Medulla oblongata (tissue), 1 donor: ENCODE measurements around the gene HCFC1R1.

Source experiments
- DNase-seq: peaks from one replicate; pipeline ENCODE4 v3.0.0-alpha.2; 2015; ENCODE audit errors: extremely low spot score

HCFC1R1 gene

DNA sequence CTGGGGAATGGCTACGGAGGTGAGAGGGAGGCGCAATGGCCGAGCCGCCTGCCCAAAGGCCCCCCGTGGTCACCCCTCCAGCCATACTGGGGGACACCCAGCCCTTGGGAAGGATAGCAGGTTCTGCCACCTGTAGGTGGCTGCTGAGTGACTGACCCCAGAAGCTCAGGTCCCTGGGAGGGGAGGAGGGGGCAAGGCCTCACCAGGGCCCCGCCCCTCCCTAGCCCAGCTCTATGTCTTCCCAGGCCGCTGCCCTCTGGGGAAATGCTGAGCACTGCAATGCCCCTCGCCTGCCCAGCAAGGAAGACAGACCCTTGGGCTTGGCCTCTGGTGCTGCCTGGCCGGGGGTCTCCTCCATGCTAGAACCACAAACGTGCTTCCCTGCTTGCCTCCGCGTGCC is 22.4 kb downstream of the HCFC1R1 start:
- DNase-seq: no peak

DNA sequence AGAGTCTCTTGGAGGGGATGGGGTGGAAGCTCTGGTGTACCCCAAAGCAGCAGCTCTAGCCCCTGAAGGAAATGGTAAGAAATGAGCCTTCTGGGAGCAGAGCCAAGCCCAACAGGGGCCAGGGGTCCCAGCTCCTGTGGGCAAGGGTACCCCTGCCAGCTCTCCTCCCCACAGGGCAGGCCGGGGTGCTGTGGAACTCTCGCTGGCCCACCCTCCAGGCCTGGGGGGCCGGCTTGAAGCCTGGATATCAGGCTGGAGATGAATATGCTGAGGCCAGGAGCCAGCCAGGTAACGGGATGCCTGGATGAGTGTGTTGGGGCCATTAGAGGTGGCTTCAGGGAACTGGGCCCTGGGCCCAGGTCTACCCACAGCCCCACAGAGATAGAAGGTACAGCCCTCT is 23.2 kb downstream of the HCFC1R1 start:
- DNase-seq: no peak

DNA sequence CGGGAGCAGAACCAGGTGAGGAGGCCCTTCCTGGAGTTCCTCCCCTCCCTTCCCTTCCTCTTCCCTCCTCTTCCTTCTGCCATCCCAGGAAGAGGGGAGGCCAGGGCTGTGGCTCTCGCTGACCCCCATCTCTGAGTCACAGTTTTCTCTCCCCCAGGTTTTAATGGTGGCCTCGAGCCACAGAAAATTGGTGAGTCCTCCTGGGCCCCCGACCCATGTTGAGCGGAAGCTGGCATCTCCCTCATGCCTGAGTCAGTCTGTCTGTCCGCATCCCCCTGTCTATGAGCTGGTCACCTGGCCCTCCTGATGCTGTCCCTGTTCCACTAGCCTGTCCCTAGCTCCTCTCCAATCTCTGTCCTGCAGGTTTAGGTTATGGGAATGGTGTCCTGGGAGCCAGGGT is 23.8 kb downstream of the HCFC1R1 start:
- DNase-seq: no peak

DNA sequence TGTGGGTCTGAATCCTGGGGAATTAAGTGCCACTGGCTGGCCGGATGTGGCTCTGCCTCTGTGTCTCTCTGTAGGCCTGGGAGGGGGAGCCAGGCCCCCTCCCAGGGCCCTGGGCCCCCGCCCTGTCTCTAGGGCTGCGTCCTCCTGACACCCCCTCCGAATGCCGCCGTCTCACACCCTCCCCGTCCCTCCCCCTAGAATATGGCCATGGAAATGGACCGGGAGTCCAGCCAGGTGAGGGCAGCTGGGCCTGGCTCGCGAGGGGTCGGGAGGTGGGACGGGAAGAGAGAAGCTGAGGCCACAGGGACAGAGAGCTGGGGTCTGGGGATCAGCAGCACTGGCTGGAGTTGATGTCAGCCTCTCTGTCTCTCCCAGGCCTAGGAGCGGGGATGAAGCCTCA is 27.4 kb downstream of the HCFC1R1 start:
- no peak for DNase-seq

DNA sequence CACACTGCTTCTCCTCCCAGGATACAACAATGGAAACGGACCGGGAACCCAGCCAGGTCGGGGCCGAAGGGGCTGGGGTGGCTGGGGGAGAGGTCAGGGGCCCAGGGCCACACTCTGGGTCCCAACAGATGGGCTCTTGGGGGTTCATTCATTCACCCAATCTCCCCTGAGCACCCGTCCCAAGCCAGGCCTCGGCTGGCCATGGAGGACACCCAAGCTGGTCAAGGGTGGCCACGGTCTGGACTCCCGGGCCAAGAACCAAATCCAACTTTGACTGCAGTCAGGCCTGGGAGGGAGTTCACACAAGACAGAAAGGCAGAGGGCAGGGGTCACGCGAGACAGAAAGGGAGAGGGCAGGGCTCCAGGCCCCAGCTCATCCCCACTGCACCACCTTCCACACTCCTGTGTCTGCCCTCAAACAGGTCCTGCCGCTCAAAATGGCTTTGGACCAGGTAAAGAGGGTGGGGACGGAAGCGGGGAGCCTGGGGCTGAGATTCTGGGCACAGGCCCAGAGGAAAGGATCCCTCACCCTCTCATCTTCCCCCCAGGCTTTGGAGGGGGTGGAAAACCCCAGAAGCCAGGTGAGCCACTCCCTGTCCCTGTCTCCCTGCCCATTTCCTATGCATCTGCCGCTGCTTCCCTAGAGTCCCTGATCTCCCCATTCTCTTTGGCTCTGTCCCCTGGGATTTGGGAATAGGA is 31.2 kb downstream of the HCFC1R1 start:
- DNase-seq: no peak

DNA sequence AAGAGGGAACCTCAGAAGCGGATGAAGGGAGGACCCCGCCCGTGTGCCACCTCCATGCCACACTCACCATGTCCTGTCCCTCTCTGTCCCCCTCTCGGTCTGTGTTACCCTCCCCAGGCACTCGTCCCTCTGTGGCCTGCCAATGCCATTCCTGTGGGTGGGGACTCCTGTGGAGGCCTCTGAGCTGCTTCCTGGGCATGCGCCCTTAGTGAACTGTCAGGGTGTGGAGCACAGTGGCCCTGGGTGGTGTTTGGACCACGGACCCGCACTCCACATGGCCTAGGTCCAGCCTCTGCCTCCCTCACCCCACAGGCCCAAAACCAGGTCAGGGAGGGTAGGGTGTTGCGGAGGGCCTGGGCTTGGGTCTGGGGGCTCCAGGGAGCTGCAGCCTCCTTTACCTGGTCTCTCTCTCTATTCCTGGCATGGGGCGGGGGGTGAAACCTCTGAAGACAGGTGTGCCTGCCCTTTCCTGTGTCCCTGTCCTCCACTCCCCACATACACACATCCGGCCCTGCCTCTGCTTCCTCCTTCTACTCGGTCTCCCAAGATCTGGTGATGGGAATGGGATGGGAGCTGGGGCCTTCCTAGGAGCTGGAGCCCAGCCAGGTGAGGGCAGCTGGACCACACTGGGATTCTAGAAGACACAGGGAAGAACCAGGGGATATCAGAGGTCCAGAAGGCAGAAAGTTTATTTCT is 32.0 kb downstream of the HCFC1R1 start:
- DNase-seq: no peak

DNA sequence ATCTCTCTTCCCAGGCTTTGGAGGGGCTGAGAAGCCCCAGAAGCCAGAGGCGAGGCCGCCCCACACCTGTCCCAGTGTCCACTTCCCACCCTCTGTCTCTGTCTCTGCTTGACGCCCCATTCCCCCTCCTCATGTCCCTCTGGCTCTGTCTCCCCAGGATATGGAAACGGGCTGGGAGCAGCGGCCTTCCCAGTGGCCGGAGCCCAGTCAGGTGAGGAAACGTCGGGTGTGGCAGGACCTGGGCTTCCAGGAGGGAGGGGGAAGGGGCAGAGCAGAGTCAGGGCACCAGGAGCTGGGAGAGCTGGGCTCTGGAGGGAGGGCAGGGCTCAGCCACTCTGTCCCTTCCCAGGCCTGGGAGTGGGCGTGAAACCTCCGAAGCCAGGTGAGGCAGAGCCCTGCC is 32.9 kb downstream of the HCFC1R1 start:
- no peak for DNase-seq

DNA sequence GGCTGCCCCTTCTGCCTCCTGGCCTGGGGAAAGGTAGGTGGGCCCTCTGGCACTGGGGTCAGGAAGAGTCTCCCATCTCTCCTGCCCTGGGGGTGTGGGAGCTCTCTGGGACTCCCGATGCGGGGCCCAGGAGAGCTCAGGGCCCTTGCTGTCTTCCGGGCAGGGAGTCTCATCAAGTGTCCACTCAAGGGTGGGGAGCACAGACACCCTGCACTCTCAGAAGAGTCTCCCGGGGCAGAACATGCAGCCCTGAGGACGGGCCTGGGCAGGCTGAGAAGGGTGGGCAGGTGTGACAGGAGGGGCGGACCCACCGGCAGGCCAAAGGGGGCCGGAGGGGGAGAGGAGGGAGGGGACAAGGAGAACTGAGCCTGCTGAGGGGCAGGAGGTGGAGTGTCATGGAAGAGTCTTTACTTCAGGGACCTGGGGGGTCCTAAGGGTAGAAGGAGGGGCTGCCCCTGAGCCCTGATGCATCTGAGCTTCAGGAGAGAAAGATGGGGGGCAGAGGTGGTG is 35.1 kb downstream of the HCFC1R1 start:
- DNase-seq: no peak

DNA sequence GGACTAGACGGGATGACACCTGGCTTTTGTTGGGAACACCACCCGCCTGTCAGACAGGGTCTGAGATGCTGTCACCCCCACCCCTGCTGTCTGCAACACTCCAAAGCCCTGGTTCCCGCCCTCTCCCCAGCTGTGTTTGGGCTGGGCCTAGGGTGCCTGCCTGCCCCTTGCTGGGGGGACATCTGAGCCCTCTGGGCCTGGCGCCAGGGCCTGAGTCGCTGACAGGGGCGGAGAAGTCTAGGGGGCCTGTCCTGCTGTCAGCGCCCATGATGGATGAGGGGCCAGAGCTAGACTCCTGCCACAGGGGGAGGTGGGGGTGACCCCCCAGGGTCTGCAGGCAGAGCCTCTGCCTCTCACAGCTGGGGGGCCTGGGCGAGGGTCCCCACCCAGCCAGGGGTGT is 35.9 kb downstream of the HCFC1R1 start:
- no peak for DNase-seq

DNA sequence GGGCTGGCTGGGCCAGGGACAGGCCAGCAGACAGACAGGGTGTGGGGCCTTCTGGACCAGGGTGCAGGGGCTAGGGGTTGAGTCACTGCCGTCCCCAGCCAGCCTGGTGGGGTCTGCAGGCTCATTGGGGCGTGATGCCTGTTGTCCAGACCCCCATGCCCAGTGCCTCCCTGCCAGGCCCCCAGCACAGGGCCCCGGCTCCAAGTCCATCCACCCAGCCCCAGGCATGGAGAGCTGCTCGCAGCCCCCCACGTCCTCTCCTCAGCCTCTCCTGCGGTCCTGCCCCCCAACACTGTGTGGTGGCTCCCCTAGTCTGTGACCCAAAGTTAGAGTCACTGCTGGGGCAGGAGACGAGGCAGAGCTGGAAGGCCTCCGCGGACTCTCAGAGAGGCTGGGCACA is 36.5 kb downstream of the HCFC1R1 start:
- DNase-seq: no peak

DNA sequence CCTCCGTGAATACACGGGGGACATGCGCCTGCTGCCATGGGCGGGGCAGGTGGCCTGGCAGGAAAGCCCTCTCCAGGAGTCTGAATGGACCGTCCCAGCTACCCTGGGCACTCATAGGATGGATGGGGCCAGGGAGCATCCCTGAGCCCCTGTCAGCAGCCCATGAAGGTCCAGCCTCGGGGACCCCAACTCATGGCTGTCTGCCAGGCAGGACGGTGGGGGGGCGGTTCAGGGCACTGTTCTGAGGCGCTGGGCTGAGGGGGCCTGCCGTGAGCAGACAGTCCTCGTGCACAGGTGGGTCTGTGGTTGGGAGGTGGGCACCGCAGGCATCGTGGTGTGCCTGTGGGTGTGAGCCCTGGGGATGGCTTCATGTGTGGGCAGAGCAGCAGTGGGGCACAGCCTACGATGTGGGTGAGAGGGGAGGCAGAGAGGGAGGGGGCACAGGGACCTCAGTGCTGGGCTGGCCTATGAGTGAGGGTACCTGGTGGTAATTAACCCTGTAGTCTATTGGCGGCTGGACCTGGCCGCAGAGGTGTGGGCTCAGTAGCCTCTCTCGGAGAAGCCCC is 37.0 kb downstream of the HCFC1R1 start:
- no peak for DNase-seq

DNA sequence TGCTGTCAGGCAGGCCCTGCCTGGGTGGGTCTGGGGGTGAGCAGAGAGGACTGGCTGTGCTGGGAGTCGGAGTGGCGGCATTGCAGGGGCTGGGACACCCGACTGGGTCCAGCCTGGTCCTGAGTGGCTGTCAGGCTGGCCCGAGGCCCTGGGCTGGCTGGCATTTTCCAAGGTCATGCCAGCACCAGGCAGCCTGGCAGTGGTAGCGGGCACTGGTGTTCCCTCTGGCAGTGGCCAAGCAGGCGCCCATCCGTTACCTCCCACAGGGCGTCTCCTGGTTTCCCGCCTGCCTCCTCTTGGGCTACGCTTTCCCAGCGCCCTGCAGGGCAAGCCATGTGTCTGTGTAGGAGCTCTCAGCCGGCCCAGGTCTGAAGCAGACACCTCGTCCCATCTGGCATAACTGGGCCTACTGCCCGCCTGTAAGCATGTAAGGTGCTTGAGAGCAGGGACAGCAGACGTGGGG is 37.8 kb downstream of the HCFC1R1 start:
- DNase-seq: no peak

DNA sequence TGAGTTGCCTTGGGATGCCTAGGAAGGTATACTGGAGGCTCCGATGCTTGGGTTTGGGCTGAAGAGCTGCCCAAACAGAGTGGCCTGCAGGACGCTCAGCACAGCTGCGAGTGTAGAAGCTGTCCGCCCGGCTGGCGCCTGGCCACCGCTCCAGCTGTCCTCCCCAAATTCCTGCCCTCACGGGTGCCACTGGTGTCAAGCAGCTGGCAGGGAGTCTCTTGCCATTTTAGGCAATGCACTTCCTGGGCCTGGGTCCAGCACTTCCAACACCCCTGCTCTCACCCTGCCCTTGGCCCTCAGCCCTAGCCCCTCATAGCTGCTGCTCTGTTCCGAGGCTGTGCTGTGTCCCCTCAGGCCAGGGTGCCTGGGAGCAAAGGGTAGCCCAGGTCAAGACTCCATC is 38.3 kb downstream of the HCFC1R1 start:
- no peak for DNase-seq

DNA sequence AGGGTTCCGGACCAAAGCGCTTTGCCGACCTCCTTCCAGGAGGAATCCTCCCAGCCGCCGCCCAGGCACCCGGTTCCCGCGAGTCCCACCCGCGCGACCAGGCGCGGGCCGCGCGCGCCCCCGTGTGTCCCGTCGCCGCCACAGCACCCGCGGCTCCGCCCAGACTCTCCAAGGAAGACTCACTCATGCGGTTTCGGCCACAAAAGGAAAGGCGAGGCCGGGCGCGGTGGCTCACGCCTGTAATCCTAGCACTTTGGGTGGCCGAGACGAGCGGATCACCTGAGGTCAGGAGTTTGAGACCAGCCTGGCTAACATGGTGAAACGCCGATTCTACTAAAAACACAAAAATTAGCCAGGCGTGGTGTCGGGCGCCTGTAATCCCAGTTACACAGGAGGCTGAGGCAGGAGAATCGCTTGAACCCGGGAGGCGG is 40.0 kb downstream of the HCFC1R1 start:
- peak; percentile 85 for DNase-seq

DNA sequence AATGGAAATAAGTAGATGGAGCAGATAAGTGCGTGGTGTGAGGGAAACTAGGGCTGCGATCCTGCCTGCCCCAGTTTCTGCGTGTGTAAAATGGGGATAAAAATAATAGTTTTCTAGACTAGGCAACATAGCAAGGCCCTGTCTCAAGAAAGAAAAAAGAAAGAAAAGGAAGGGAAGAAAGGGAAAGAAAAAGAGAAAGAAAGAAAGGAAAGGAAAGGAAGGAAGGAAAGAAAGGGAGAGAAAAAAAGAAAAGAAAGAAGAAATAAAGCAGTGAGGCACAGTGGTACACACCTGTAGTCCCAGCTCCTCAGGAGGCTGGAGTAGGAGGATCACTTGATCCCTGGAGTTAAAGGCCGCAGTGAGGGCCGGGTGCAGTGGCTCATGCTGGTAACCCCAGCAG is 41.3 kb downstream of the HCFC1R1 start:
- DNase-seq: no peak

DNA sequence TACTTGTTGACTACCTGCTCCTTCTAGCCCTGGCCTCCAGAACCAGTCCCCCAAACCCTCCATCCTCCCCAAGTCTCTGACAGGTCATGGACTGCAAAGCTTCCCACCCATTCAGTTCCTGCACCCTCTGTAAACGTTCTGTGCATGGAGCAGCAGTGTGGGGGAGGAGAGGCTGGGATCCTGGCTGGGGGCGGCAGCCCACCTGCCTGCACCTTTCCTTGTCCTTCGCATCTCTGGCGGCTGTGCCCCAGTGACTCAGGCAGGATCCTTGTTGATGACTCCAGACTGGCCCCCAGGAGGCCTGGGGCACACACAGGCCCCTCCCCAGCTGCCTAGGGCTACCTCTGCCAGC is 41.9 kb downstream of the HCFC1R1 start:
- no peak for DNase-seq

DNA sequence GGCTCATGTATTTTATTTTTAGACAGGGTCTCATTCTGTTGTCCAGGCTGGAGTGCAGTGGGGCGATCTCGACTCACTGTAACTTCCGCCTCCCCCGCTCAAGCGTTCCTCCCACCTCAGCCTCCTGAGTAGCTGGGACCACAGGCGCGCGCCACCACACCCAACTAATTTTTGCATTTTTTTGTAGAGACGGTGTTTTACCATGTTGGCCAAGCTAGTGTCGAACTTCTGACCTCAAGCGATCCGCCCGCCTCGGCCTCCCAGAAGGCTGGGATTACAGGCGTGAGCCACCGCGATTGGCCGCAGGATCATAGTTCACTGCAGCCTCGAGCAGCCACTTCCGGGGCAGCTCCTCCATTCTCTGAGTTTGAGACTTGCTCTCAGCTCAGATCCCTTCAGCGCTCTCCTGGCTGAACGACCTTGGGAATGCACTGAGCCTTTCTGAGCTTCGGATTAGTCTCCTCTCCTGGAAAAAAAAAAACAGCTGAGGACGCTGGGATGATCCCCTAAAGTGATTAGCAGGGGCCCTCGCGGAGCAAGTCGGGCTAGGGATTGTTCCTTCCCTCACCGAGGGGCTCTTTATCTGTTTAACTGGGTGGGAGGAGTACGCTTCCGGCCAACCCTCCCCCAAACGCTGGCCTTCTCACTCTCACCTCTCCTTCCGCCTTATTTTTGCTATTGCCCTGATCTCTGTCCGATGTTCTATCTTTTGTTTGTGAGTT is 42.4 kb downstream of the HCFC1R1 start:
- DNase-seq: no peak

DNA sequence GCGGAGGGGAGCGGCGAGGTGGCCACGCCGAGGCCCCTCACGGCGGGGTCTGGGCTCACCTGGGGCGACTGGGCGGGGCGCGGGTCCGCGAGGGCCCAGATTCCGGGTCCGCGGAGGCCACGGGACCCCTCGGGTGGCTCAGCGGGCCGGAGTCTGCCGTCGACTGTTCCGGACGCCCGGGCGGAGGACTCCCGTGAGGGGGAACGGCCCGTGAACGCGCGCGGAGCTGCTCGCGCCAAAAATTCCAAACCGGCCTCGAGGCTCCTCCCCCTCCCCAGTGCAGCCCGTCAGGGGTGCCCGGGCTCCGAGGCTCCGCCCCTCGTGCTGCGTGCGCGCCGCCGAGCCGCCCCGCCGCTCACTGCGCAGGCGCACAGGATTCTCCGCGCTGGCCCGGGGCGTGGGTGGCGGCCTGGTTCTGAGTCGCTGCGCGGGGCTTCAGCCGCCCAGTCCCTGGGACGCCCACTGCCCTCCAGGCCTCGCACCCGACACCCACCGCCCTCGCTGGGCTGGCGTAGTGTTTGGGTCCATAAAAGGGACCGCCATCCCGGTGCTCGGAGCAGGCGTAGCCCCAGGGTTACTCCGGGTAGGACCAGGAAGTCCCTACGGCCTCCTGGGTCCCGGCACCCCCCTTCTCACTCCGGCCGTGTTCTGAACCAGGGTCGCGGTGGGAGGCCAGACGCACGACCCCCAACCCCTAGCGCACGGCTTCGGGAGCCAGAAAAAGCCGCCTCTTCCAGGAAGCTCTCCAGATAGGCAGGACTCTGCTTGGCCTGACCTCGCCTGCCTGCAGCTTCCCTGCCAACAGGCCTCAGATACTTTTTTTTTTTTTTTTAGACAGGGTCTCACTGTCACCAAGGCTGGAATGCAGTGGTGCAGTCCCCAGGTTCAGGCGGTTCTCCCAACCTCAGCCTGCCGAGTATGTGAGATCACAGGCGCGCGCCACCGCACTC is 43.2 kb downstream of the HCFC1R1 start, which contains the start of gene PKMYT1:
PKMYT1 (minus strand) TSS at position 220 of the 950 bp plus-strand sequence. CDS start 789 bp downstream, outside the sequence.
- peak; percentile 92 for DNase-seq

DNA sequence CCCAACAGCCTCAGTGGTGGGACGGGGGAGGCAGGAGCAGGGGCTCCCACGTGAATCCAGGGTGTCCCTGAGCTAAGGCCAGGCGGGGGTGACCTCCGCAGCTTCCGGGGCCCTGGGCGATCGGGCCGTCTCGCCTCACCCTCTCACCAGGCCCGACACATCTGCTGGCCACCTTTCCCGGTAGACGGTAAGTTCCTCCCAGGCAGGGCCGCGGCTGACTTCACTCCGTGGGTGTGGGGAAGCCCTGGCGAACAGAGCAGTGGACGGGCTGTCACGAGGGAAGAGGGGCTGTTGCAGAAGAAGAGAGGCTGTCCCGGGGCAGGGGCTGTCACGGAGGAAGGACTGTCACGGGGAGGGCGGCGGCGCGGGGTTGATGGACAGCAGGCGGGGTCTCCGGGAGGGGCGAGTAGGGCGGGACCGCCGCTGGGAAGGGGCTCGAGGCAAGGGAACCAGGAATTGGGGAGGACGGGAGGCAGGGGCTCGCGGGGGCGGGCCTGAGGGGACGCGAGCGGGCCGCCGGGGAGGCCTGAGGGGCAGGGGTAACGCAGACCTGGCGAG is 44.0 kb downstream of the HCFC1R1 start:
- no peak for DNase-seq

DNA sequence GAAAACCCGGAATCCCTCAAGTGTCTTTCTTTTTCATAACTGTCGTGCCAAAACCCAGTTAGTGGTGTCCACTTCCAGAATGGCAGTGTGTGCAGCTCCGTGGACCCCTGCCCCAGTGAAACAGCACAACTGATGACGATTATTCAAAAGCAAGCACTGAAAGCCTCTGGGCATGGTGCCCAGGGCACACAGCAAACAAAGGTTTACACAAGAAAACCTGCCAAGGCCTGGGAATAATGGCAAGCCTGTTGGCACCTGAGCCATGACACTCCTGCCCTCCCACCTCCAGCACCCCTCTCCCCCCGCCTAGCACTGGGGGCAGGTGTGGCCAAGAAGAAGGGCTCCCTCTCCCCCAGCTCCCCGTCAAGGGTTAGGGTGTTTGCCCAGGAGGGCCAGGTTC is 46.3 kb downstream of the HCFC1R1 start:
- peak; percentile 57 for DNase-seq

DNA sequence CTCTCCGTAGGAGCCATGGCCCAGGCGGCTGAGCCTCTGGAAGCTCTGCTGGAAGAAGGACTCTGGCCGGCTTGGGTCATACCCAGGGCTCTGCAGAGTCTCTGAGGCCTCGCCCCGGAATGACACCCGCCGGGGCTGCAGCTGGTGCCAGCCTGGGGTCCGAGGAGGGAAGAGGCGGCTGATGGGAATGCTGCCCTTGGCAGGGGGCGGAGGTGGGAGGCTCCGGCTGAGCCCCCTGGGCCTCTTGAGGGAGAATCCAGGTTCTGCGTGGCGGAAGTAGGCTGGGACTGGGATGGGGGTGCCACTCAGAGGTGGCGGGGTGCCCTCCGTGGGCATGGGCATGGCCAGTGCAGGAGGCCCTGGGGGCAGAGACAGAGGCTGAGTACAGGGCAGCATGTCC is 47.1 kb downstream of the HCFC1R1 start:
- DNase-seq: no peak
